GM19372 (cell line): ENCODE results near the gene ACSS1.
"Not testable (repeated sequence)": the region's sequence is repeated elsewhere in the genome, so short reads cannot be mapped to it uniquely, and the experiment has no call there.

Source experiments
- ATAC-seq: cut with Tn5 transposase; IDR thresholded peaks from one replicate; pipeline ENCODE4 v1.9.1; 2021; ENCODE audit warnings: mild to moderate bottlenecking, low read depth, moderate library complexity; ENCODE audit not compliant: unreplicated experiment

ACSS1 gene

GRCh38 chr20:25015986-25016385 is 42.0 kb downstream of the ACSS1 start:
- ATAC-seq = no peak

GRCh38 chr20:25014816-25015215 is 43.1 kb downstream of the ACSS1 start:
- no peak for ATAC-seq

GRCh38 chr20:25013478-25014380 is 44.2 kb downstream of the ACSS1 start:
- ATAC-seq = no peak

GRCh38 chr20:25012616-25013189 is 45.2 kb downstream of the ACSS1 start:
- ATAC-seq = no peak

GRCh38 chr20:25011831-25012241 is 46.1 kb downstream of the ACSS1 start:
- no peak for ATAC-seq

GRCh38 chr20:25011261-25011660 is 46.7 kb downstream of the ACSS1 start:
- ATAC-seq = no peak

- no peak for ATAC-seq
Measured at GRCh38 chr20:25009218-25010145, 48.5 kb downstream of the ACSS1 start.

- no peak for ATAC-seq
Measured at GRCh38 chr20:25008388-25009217, 49.3 kb downstream of the ACSS1 start.

- ATAC-seq = no peak
Measured at GRCh38 chr20:25007491-25008305, 50.2 kb downstream of the ACSS1 start.

- no peak for ATAC-seq
Measured at GRCh38 chr20:25006431-25007167, 51.3 kb downstream of the ACSS1 start.

GRCh38 chr20:25005661-25006060 is 52.3 kb downstream of the ACSS1 start:
- ATAC-seq = no peak

GRCh38 chr20:25005220-25005619 is 52.7 kb downstream of the ACSS1 start:
- ATAC-seq = no peak

GRCh38 chr20:25003002-25003401 is 54.9 kb downstream of the ACSS1 start:
- no peak for ATAC-seq

- ATAC-seq = not testable (repeated sequence)
Measured at GRCh38 chr20:25001323-25001722, 56.6 kb downstream of the ACSS1 start.

GRCh38 chr20:25000268-25000801 is 57.6 kb downstream of the ACSS1 start:
- ATAC-seq = no peak

GRCh38 chr20:24999568-24999967 is 58.4 kb downstream of the ACSS1 start:
- no peak for ATAC-seq

- ATAC-seq = no peak
Measured at GRCh38 chr20:24998631-24999445, 59.1 kb downstream of the ACSS1 start.
